HEK293 (cell line): ENCODE data around the gene RHBDL3.

Experiments used
- HOXA7 ChIP-seq: sonication (generic); formaldehyde crosslinking; IDR thresholded peaks from 2 replicates; pipeline ENCODE4 v1.8.1; 2022; ENCODE audit warnings: missing genetic modification reagents, borderline replicate concordance
- HOXC10 ChIP-seq: sonication (generic); formaldehyde crosslinking; IDR thresholded peaks from 2 replicates; pipeline ENCODE4 v1.8.1; 2023; ENCODE audit warnings: mild to moderate bottlenecking, missing genetic modification reagents
- HOXD13 ChIP-seq: sonication (generic); formaldehyde crosslinking; IDR thresholded peaks from 2 replicates; pipeline ENCODE4 v1.8.0; 2022; ENCODE audit warnings: missing genetic modification reagents, borderline replicate concordance
- MZF1 ChIP-seq: fragments of 450-650 bp; formaldehyde crosslinking; IDR thresholded peaks from 2 replicates; pipeline ENCODE4 v1.5.1; 2017; ENCODE audit warnings: missing biosample characterization, missing genetic modification characterization, borderline replicate concordance
- SP2 ChIP-seq: fragments of 450-650 bp; formaldehyde crosslinking; IDR thresholded peaks from 2 replicates; pipeline ENCODE4 v1.5.1; 2016; ENCODE audit warnings: missing biosample characterization, missing genetic modification characterization
- WT1 ChIP-seq: fragments of 450-650 bp; formaldehyde crosslinking; IDR thresholded peaks from 2 replicates; pipeline ENCODE4 v1.5.1; 2016; ENCODE audit warnings: missing biosample characterization, missing genetic modification characterization
- ZBTB21 ChIP-seq: fragments of 450-650 bp; formaldehyde crosslinking; IDR thresholded peaks from 2 replicates; pipeline ENCODE4 v1.5.1; 2017; ENCODE audit warnings: missing biosample characterization, missing genetic modification characterization
- ZNF174 ChIP-seq: fragments of 450-650 bp; formaldehyde crosslinking; IDR thresholded peaks from 2 replicates; pipeline ENCODE4 v1.5.0; 2017; ENCODE audit warnings: missing biosample characterization, mild to moderate bottlenecking, missing genetic modification characterization
- ZNF311 ChIP-seq: fragments of 450-650 bp; formaldehyde crosslinking; IDR thresholded peaks from 2 replicates; pipeline ENCODE4 v1.5.1; 2017; ENCODE audit warnings: missing biosample characterization, missing genetic modification characterization, borderline replicate concordance
- ZNF335 ChIP-seq: fragments of 450-650 bp; formaldehyde crosslinking; conservative IDR thresholded peaks from 2 replicates; pipeline ENCODE4 v1.5.1; 2016; ENCODE audit warnings: missing biosample characterization, missing genetic modification characterization
- ZNF354C ChIP-seq: fragments of 450-650 bp; formaldehyde crosslinking; IDR thresholded peaks from 2 replicates; pipeline ENCODE4 v1.5.1; 2016; ENCODE audit warnings: missing biosample characterization, missing genetic modification characterization, low read depth, borderline replicate concordance
- ZNF423 ChIP-seq: fragments of 450-650 bp; formaldehyde crosslinking; IDR thresholded peaks from 2 replicates; pipeline ENCODE4 v1.5.1; 2016; ENCODE audit warnings: missing biosample characterization, missing genetic modification characterization
- ZNF571 ChIP-seq: fragments of 450-650 bp; formaldehyde crosslinking; IDR thresholded peaks from 2 replicates; pipeline ENCODE4 v1.5.0; 2017; ENCODE audit warnings: missing biosample characterization, missing genetic modification characterization
- ZNF621 ChIP-seq: fragments of 450-650 bp; formaldehyde crosslinking; IDR thresholded peaks from 2 replicates; pipeline ENCODE4 v1.5.1; 2017; ENCODE audit warnings: missing biosample characterization, missing genetic modification characterization
- ZNF747 ChIP-seq: fragments of 450-650 bp; formaldehyde crosslinking; IDR thresholded peaks from 2 replicates; pipeline ENCODE4 v1.5.1; 2016; ENCODE audit warnings: missing biosample characterization, missing genetic modification characterization
- ZNF76 ChIP-seq: fragments of 450-650 bp; formaldehyde crosslinking; IDR thresholded peaks from 2 replicates; pipeline ENCODE4; 2016; ENCODE audit warnings: low read depth, missing biosample characterization, missing genetic modification characterization, borderline replicate concordance
- ZNF768 ChIP-seq: fragments of 450-650 bp; formaldehyde crosslinking; IDR thresholded peaks from 2 replicates; pipeline ENCODE4 v1.5.1; 2018; ENCODE audit warnings: missing biosample characterization, mild to moderate bottlenecking, missing genetic modification characterization
- ZNF830 ChIP-seq: fragments of 450-650 bp; IDR thresholded peaks from 2 replicates; pipeline ENCODE4 v1.5.0; 2018; ENCODE audit warnings: missing biosample characterization, missing genetic modification characterization, low read depth, mild to moderate bottlenecking, moderate library complexity
- ZNF843 ChIP-seq: fragments of 450-650 bp; formaldehyde crosslinking; IDR thresholded peaks from 2 replicates; pipeline ENCODE4 v1.5.1; 2016; ENCODE audit warnings: missing biosample characterization, missing genetic modification characterization
- TF ChIP-seq, protein P1 (sequence below): fragments of 450-650 bp; formaldehyde crosslinking; IDR thresholded peaks from 2 replicates; pipeline ENCODE4 v1.5.1; 2016; ENCODE audit warnings: missing biosample characterization, missing genetic modification characterization
- TF ChIP-seq, protein P2 (sequence below): fragments of 450-650 bp; formaldehyde crosslinking; IDR thresholded peaks from 2 replicates; pipeline ENCODE4 v1.5.0; 2017; ENCODE audit warnings: missing biosample characterization, missing genetic modification characterization, borderline replicate concordance
- TF ChIP-seq, protein P3 (sequence below): fragments of 450-650 bp; IDR thresholded peaks from 2 replicates; pipeline ENCODE4 v1.5.1; 2018; ENCODE audit warnings: missing biosample characterization, missing genetic modification characterization
- TF ChIP-seq, protein P4 (sequence below): fragments of 450-650 bp; formaldehyde crosslinking; IDR thresholded peaks from 2 replicates; pipeline ENCODE4 v1.5.1; 2016; ENCODE audit warnings: missing biosample characterization, missing genetic modification characterization
- TF ChIP-seq, protein P5 (sequence below): fragments of 450-650 bp; formaldehyde crosslinking; IDR thresholded peaks from 2 replicates; pipeline ENCODE4 v1.5.1; 2017; ENCODE audit warnings: missing biosample characterization, missing genetic modification characterization
- TF ChIP-seq, protein P6 (sequence below): fragments of 450-650 bp; formaldehyde crosslinking; IDR thresholded peaks from 2 replicates; pipeline ENCODE4 v1.5.1; 2016; ENCODE audit warnings: missing biosample characterization, missing genetic modification characterization

Gene RHBDL3

DNA sequence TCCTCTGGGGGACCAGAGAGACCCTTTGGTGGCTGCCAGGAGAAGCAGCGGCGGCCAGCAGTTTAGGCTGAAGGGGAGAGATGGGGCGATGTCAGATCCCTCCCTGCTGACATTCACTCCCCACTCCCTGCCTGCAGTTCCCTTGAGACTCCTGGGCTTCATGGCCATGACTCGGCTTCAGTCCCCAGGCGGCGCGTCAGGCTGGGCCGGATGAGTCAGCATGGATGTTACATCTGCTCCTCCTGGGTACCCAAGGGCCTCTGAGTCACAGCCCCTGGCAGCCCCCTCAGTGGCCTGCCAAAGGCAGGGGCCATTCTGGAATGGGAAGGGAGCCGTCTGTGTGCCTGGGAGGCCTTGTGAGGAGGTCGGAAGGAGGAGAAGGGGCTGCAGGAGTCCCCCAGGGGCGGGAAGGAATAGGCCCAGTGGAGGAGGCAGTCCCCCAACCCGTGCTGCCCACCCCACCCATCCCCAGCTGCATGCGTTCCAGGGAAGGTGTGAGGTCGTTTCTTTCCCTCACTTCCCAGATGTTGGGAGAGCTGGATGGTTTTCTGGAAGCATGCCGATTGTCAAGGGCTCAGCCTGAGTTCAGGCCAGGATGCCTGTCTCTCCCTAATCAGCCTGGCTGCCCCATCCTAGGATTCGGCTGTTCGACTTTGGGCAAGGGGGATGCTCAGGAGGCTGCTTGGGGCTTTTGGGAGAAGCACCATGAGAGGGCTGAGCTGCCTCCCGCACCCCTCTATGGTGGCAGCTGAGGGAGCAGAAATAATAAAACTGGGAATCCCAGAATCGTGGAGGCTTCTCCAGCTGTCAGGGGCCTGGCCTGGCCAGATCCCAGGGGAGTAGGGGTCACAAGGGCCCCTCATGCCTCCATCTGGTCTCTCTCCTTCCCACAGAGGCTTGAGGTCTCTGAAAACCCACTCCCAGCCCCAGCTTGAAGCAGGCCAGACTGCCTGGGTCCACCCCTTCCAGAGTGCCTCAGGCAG lies 9.7 kb downstream of the RHBDL3 start (continued):
- TF ChIP-seq, protein P1, sequence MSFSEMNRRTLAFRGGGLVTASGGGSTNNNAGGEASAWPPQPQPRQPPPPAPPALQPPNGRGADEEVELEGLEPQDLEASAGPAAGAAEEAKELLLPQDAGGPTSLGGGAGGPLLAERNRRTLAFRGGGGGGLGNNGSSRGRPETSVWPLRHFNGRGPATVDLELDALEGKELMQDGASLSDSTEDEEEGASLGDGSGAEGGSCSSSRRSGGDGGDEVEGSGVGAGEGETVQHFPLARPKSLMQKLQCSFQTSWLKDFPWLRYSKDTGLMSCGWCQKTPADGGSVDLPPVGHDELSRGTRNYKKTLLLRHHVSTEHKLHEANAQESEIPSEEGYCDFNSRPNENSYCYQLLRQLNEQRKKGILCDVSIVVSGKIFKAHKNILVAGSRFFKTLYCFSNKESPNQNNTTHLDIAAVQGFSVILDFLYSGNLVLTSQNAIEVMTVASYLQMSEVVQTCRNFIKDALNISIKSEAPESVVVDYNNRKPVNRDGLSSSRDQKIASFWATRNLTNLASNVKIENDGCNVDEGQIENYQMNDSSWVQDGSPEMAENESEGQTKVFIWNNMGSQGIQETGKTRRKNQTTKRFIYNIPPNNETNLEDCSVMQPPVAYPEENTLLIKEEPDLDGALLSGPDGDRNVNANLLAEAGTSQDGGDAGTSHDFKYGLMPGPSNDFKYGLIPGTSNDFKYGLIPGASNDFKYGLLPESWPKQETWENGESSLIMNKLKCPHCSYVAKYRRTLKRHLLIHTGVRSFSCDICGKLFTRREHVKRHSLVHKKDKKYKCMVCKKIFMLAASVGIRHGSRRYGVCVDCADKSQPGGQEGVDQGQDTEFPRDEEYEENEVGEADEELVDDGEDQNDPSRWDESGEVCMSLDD (tag by site-specific recombination) = no peak
- TF ChIP-seq, protein P2, sequence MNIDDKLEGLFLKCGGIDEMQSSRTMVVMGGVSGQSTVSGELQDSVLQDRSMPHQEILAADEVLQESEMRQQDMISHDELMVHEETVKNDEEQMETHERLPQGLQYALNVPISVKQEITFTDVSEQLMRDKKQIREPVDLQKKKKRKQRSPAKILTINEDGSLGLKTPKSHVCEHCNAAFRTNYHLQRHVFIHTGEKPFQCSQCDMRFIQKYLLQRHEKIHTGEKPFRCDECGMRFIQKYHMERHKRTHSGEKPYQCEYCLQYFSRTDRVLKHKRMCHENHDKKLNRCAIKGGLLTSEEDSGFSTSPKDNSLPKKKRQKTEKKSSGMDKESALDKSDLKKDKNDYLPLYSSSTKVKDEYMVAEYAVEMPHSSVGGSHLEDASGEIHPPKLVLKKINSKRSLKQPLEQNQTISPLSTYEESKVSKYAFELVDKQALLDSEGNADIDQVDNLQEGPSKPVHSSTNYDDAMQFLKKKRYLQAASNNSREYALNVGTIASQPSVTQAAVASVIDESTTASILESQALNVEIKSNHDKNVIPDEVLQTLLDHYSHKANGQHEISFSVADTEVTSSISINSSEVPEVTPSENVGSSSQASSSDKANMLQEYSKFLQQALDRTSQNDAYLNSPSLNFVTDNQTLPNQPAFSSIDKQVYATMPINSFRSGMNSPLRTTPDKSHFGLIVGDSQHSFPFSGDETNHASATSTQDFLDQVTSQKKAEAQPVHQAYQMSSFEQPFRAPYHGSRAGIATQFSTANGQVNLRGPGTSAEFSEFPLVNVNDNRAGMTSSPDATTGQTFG (tag by site-specific recombination) = no peak
- TF ChIP-seq, protein P3, sequence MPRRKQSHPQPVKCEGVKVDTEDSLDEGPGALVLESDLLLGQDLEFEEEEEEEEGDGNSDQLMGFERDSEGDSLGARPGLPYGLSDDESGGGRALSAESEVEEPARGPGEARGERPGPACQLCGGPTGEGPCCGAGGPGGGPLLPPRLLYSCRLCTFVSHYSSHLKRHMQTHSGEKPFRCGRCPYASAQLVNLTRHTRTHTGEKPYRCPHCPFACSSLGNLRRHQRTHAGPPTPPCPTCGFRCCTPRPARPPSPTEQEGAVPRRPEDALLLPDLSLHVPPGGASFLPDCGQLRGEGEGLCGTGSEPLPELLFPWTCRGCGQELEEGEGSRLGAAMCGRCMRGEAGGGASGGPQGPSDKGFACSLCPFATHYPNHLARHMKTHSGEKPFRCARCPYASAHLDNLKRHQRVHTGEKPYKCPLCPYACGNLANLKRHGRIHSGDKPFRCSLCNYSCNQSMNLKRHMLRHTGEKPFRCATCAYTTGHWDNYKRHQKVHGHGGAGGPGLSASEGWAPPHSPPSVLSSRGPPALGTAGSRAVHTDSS = no peak
- TF ChIP-seq ZNF311 (tag by site-specific recombination) (no peak), HOXD13 (CRISPR knock-in tag) (no peak), ZNF768 (tag by site-specific recombination) (no peak), ZNF335 (tag by site-specific recombination) (0 out of 2 replicates have a peak, but pooled peaks have one; percentile 33), ZNF843 (tag by site-specific recombination) (no peak), ZNF571 (no peak), ZNF747 (tag by site-specific recombination) (no peak), ZNF621 (tag by site-specific recombination) (no peak), MZF1 (tag by site-specific recombination) (peak; percentile 78), SP2 (no peak), ZNF354C (tag by site-specific recombination) (no peak), HOXA7 (no peak), ZNF76 (tag by site-specific recombination) (peak; percentile 52; the same call in 1 of the 2 replicates), WT1 (tag by site-specific recombination) (peak; percentile 94), HOXC10 (CRISPR knock-in tag) (no peak), ZBTB21 (tag by site-specific recombination) (no peak; the same call in 1 of the 2 replicates), ZNF830 (tag by site-specific recombination) (no peak), ZNF423 (tag by site-specific recombination) (peak; percentile 79), ZNF174 (tag by site-specific recombination) (no peak)
- TF ChIP-seq, protein P4, sequence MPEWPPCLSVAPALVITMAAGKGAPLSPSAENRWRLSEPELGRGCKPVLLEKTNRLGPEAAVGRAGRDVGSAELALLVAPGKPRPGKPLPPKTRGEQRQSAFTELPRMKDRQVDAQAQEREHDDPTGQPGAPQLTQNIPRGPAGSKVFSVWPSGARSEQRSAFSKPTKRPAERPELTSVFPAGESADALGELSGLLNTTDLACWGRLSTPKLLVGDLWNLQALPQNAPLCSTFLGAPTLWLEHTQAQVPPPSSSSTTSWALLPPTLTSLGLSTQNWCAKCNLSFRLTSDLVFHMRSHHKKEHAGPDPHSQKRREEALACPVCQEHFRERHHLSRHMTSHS = no peak
- TF ChIP-seq, protein P5, sequence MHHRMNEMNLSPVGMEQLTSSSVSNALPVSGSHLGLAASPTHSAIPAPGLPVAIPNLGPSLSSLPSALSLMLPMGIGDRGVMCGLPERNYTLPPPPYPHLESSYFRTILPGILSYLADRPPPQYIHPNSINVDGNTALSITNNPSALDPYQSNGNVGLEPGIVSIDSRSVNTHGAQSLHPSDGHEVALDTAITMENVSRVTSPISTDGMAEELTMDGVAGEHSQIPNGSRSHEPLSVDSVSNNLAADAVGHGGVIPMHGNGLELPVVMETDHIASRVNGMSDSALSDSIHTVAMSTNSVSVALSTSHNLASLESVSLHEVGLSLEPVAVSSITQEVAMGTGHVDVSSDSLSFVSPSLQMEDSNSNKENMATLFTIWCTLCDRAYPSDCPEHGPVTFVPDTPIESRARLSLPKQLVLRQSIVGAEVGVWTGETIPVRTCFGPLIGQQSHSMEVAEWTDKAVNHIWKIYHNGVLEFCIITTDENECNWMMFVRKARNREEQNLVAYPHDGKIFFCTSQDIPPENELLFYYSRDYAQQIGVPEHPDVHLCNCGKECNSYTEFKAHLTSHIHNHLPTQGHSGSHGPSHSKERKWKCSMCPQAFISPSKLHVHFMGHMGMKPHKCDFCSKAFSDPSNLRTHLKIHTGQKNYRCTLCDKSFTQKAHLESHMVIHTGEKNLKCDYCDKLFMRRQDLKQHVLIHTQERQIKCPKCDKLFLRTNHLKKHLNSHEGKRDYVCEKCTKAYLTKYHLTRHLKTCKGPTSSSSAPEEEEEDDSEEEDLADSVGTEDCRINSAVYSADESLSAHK (tag by site-specific recombination) = no peak
- TF ChIP-seq, protein P6, sequence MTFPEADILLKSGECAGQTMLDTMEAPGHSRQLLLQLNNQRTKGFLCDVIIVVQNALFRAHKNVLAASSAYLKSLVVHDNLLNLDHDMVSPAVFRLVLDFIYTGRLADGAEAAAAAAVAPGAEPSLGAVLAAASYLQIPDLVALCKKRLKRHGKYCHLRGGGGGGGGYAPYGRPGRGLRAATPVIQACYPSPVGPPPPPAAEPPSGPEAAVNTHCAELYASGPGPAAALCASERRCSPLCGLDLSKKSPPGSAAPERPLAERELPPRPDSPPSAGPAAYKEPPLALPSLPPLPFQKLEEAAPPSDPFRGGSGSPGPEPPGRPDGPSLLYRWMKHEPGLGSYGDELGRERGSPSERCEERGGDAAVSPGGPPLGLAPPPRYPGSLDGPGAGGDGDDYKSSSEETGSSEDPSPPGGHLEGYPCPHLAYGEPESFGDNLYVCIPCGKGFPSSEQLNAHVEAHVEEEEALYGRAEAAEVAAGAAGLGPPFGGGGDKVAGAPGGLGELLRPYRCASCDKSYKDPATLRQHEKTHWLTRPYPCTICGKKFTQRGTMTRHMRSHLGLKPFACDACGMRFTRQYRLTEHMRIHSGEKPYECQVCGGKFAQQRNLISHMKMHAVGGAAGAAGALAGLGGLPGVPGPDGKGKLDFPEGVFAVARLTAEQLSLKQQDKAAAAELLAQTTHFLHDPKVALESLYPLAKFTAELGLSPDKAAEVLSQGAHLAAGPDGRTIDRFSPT = peak; percentile 89
